Measurements from ENCODE around the gene ODAPH. TPM values are rescaled to one million over a fixed set of nuclear protein-coding genes. Genes with fewer than 3 reads are reported as not detected.

Gene ODAPH, protein sequence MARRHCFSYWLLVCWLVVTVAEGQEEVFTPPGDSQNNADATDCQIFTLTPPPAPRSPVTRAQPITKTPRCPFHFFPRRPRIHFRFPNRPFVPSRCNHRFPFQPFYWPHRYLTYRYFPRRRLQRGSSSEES
- total RNA-seq = not detected

DNA sequence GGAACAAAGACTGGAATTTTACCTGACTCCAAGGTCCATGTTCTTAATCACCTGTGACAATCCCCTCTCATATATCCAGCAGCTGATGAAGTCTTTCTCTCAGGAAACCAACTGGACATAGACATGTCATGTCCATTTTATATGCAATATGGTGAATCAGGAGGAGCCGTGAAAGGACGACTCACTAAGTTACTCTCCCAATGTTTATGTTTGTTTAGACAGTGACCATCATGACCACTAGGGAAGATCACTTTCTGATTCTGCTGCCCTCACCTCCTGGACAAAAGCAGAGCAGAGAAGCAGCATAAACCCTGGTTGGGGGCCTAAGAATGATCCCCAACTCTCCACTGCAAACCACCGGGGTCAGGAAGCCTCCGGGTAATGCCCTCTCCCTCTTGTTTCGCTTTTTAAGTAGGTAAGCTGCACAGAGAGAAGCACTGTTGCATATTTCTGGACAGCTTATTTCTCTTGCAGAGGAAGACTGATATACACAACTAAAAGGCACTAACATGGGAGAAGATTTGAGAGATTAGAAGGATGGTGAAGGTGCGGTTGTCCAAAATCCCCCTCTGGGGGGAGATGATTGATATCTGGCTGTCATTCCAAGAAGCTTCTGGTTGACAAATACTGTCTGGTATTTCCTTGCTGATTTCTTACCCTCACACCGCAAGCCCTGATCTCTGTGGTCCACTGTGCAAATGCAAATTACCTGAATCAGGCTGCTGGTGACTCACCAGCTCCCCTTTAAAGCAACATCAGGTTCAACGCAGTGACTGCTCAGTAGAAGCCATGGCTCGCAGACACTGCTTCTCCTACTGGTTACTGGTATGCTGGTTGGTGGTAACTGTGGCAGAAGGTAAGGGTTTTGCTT, at the start of gene ODAPH:
ODAPH (plus strand) TSS at position 773 of the 871 bp plus-strand sequence; CDS start at position 790, 17 bp downstream.

GRCh38 chr4:75514131-75514948, 41.5 kb upstream of the ODAPH start, which contains the start of the genes RCHY1 and THAP6:
Gene RCHY1 (minus strand): TSS chr4:75514403. CDS start chr4:75514286, 117 bp downstream.
Gene THAP6 (plus strand): TSS chr4:75514473. CDS start chr4:75515453, 980 bp downstream.

Other genes with a start within 250 kb of the ODAPH start
- 51.5 TPM for gene RCHY1, start 41.7 kb upstream of the ODAPH start, total RNA-seq
- 61.0 TPM for gene THAP6, start 41.6 kb upstream of the ODAPH start, total RNA-seq
- gene CDKL2, start 74.5 kb downstream of the ODAPH start, total RNA-seq = 8.1 TPM
- gene G3BP2, start 117.3 kb downstream of the ODAPH start, total RNA-seq = 170 TPM
- 106 TPM for gene USO1, start 168.5 kb downstream of the ODAPH start, total RNA-seq